MM.1S (cell line): ENCODE data around the gene KCNN1.

Experiments used
- DNase-seq: peaks from one replicate; pipeline ENCODE4 v3.0.0-alpha.2; 2015
- H2AFZ ChIP-seq: fragments of 300-600 bp; sonication (generic); 2 replicates; pipeline ENCODE4 v1.6.0; 2016; ENCODE audit warnings: antibody characterized with exemption, low read length
- H3F3A ChIP-seq: fragments of 300-600 bp; sonication (generic); 2 replicates; pipeline ENCODE4 v1.6.1; 2016; ENCODE audit warnings: mild to moderate bottlenecking, antibody characterized with exemption, low read length, moderate library complexity, mixed read lengths; ENCODE audit not compliant: insufficient read depth
- H3K27ac ChIP-seq: fragments of 300-600 bp; sonication (generic); 2 replicates; pipeline ENCODE4 v1.5.1; 2016; ENCODE audit warnings: mild to moderate bottlenecking, low read length
- H3K27me3 ChIP-seq: fragments of 300-600 bp; sonication (generic); replicated peaks from 2 replicates; pipeline ENCODE4 v1.6.0; 2016; ENCODE audit warnings: low read length; ENCODE audit not compliant: insufficient read depth
- H3K36me3 ChIP-seq: fragments of 300-600 bp; sonication (generic); replicated peaks from 2 replicates; pipeline ENCODE4 v1.6.1; 2016; ENCODE audit warnings: mild to moderate bottlenecking, low read length, mixed read lengths; ENCODE audit not compliant: insufficient read depth
- H3K4me1 ChIP-seq: fragments of 300-600 bp; sonication (generic); 2 replicates; pipeline ENCODE4 v1.6.1; 2016; ENCODE audit warnings: low read length, mixed read lengths
- H3K4me2 ChIP-seq: fragments of 300-600 bp; sonication (generic); 2 replicates; pipeline ENCODE4 v1.6.0; 2016; ENCODE audit warnings: low read depth, low read length
- H3K4me3 ChIP-seq: fragments of 300-600 bp; sonication (generic); 2 replicates; pipeline ENCODE4 v1.5.1; 2016; ENCODE audit warnings: low read length, mixed read lengths
- H3K79me2 ChIP-seq: fragments of 300-600 bp; sonication (generic); 2 replicates; pipeline ENCODE4 v1.6.1; 2016; ENCODE audit warnings: mixed run types, low read length, mixed read lengths
- H3K9ac ChIP-seq: fragments of 300-600 bp; sonication (generic); 2 replicates; pipeline ENCODE4 v1.6.1; 2016; ENCODE audit warnings: low read length, mixed read lengths
- H3K9me2 ChIP-seq: fragments of 300-600 bp; sonication (generic); replicated peaks from 2 replicates; pipeline ENCODE4 v1.6.1; 2016; ENCODE audit warnings: mild to moderate bottlenecking, low read length, mixed read lengths; ENCODE audit not compliant: insufficient read depth
- H3K9me3 ChIP-seq: fragments of 300-600 bp; sonication (generic); replicated peaks from 2 replicates; pipeline ENCODE4 v1.6.1; 2016; ENCODE audit warnings: mild to moderate bottlenecking, low read length, mixed read lengths; ENCODE audit not compliant: insufficient read depth
- H4K20me1 ChIP-seq: fragments of 300-600 bp; sonication (generic); 2 replicates; pipeline ENCODE4 v1.6.1; 2016; ENCODE audit warnings: mild to moderate bottlenecking, low read length, moderate library complexity, mixed read lengths; ENCODE audit not compliant: insufficient read depth
- CTCF ChIP-seq: fragments of 300-600 bp; sonication (generic); IDR thresholded peaks from 2 replicates; pipeline ENCODE4 v1.5.1; 2016; ENCODE audit warnings: antibody characterized with exemption, low read length, mixed read lengths
- EZH2 ChIP-seq: fragments of 300-600 bp; sonication (generic); optimal IDR thresholded peaks from 2 replicates; pipeline ENCODE3; 2017; ENCODE audit warnings: low read depth, mild to moderate bottlenecking, antibody characterized with exemption, low read length, mixed read lengths
- EZH2phosphoT487 ChIP-seq: fragments of 300-600 bp; sonication (generic); IDR thresholded peaks from 2 replicates; pipeline ENCODE4 v1.6.1; 2018; ENCODE audit warnings: antibody characterized with exemption, low read length

KCNN1 gene

GRCh38 chr19:18016209-18016910, 49.5 kb downstream of the KCNN1 start:
- Histone ChIP-seq H3K36me3 (no peaks in the 10 kb centered on the region), H3K27ac (no peak overlapping the region)
- DNase-seq = no peak

GRCh38 chr19:18017275-18018083, 50.6 kb downstream of the KCNN1 start:
- Histone ChIP-seq H3K36me3 (no peaks in the 10 kb centered on the region), H3F3A (no peaks in the 10 kb centered on the region), H3K79me2 (no peaks in the 10 kb centered on the region), H3K4me2 (no peak overlapping the region), H2AFZ (no peak overlapping the region), H3K9me2 (no peaks in the 10 kb centered on the region), H3K4me1 (peaks cover 3% of the 10 kb centered on the region; the same call in 1 of the 2 replicates), H3K9ac (no peak overlapping the region), H4K20me1 (no peaks in the 10 kb centered on the region), H3K9me3 (no peaks in the 10 kb centered on the region), H3K27ac (no peak overlapping the region), H3K27me3 (peaks cover 68% of the 10 kb centered on the region), H3K4me3 (no peak overlapping the region)
- DNase-seq = no peak
- TF ChIP-seq EZH2phosphoT487 (no peak), EZH2 (no peak), CTCF (no peak)

More at GRCh38 chr19:18016209-18016910, 49.5 kb downstream of the KCNN1 start:
- Histone ChIP-seq H3K9me2 (no peaks in the 10 kb centered on the region), H4K20me1 (no peaks in the 10 kb centered on the region), H3K9ac (no peak overlapping the region), H2AFZ (no peak overlapping the region), H3K27me3 (peaks cover 73% of the 10 kb centered on the region), H3K4me3 (no peak overlapping the region), H3K4me2 (no peak overlapping the region), H3K79me2 (no peaks in the 10 kb centered on the region), H3K4me1 (no peaks in the 10 kb centered on the region; the same call in 1 of the 2 replicates), H3F3A (no peaks in the 10 kb centered on the region), H3K9me3 (no peaks in the 10 kb centered on the region)
- TF ChIP-seq EZH2phosphoT487 = no peak

GRCh38 chr19:18020212-18021085, 53.5 kb downstream of the KCNN1 start:
- Histone ChIP-seq H2AFZ (no peak overlapping the region), H3K9me2 (no peaks in the 10 kb centered on the region), H3K36me3 (no peaks in the 10 kb centered on the region), H3K4me3 (no peak overlapping the region), H3K4me1 (peaks cover 4% of the 10 kb centered on the region; the same call in 1 of the 2 replicates), H3F3A (no peaks in the 10 kb centered on the region), H3K79me2 (no peaks in the 10 kb centered on the region), H3K9me3 (no peaks in the 10 kb centered on the region), H3K9ac (no peak overlapping the region), H3K27me3 (peaks cover 50% of the 10 kb centered on the region), H3K4me2 (no peak overlapping the region), H3K27ac (no peak overlapping the region), H4K20me1 (no peaks in the 10 kb centered on the region)
- DNase-seq = no peak
- TF ChIP-seq CTCF (no peak), EZH2 (no peak), EZH2phosphoT487 (no peak)
